ENCODE data around the gene MIS18A.

MIS18A gene

DNA sequence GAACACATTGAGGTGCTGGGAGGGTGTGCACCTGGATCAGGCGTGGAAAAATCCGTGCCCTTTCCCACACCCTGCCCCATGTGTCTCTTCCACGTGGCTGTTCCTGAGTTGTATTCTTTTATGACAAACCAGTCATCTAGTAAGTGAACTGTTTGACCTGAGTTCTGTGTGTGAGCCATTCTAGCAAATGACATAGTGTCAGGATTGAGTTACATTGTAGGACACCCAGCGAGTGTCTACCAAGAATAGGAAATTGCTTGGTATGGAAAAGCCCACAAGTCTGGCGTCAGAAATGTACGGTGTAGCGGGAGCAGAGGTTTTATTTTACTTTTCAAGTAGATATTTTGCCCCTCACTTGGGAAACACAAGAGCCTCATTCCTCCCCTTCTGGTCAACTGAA lies 18.6 kb upstream of the MIS18A start:
- TF ChIP-seq, protein P1, sequence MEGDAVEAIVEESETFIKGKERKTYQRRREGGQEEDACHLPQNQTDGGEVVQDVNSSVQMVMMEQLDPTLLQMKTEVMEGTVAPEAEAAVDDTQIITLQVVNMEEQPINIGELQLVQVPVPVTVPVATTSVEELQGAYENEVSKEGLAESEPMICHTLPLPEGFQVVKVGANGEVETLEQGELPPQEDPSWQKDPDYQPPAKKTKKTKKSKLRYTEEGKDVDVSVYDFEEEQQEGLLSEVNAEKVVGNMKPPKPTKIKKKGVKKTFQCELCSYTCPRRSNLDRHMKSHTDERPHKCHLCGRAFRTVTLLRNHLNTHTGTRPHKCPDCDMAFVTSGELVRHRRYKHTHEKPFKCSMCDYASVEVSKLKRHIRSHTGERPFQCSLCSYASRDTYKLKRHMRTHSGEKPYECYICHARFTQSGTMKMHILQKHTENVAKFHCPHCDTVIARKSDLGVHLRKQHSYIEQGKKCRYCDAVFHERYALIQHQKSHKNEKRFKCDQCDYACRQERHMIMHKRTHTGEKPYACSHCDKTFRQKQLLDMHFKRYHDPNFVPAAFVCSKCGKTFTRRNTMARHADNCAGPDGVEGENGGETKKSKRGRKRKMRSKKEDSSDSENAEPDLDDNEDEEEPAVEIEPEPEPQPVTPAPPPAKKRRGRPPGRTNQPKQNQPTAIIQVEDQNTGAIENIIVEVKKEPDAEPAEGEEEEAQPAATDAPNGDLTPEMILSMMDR (IDR thresholded peaks at IDR 0.05; ENCODE audit: low read depth, low read length) = no peak
- no peak for DNase-seq (ENCODE audit: extremely low read depth, low read depth)

DNA sequence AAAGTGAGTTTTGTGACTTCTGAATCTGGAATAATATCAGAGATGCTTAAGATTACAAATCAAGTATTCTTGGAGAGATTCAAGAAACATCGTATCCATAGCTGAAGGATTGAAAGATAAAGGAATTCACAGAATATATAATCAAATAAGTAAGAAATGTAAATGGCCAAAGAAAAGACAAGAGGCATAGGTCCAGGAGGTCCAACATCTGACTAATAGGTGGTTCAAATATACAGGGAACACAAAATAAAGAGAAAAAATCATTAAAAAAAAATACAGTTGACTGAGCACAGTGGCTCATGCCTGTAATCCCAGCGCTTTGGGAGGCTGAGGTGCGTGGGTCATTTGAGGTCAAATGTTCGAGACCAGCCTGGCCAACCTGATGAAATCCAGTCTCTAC lies 6.6 kb upstream of the MIS18A start:
- TF ChIP-seq, protein P1 (IDR thresholded peaks at IDR 0.05; ENCODE audit: low read depth, low read length) = no peak

DNA sequence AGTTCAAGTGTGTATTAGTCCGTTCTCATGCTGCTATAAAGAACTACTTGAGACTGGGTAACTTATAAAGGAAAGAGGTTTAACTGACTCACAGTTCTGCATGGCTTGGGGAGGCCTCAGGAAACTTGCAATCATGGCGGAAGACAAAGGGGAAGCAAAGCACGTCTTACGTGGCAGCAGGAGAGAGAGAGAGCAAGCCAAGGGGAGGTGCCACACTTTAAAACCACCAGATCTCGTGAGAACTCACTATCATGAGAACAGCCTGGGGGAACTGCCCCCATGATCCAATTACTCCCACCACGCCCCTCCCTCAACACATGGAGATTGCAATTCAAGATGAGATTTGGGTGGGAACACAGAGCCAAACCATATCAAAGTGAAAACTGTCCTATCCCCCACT lies 4.1 kb upstream of the MIS18A start:
- TF ChIP-seq, protein P1 (IDR thresholded peaks at IDR 0.05; ENCODE audit: low read depth, low read length) = no peak
- DNase-seq (ENCODE audit: extremely low read depth, low read depth) = no peak

More for the DNA sequence above, 6.6 kb upstream of the MIS18A start:
- DNase-seq (ENCODE audit: extremely low read depth, low read depth) = no peak

DNA sequence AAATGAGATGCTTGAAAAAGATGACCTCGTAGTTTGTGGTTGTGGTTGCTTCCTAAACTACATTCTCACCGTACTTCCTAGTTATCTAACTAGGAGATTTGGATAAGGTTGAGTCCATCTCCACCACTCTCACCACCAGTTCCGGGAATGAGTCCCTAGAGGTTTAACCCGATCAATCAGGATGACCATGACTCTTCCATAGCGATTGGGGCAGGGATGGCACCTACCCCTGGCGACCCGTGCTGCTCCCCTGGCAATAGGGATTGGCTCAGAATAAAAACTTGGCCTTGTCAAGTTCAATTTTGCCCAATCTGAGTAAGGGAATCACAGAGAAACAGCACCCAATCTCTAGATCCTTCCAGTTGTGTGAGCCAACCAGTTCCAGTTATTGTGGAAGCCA lies 2.7 kb upstream of the MIS18A start:
- no peak for DNase-seq (ENCODE audit: extremely low read depth, low read depth)
- TF ChIP-seq, protein P1 (IDR thresholded peaks at IDR 0.05; ENCODE audit: low read depth, low read length) = no peak

DNA sequence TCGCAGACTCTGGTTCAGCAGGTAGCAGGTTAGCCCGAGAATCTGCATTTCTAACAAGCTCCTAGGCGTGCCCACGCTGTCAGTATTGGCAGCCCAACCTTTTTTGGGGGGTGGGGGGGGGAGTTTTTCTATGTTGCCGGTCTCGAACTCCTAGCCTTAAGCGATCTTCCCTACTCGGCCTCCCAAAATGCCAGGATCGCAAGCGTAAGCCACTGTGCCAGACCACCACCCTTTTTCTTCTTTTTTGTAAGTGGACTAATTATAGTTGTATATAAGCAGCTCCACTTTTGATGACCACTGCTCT lies 480 bp upstream of the MIS18A start:
- no peak for DNase-seq (ENCODE audit: extremely low read depth, low read depth)
- TF ChIP-seq, protein P1 (IDR thresholded peaks at IDR 0.05; ENCODE audit: low read depth, low read length) = no peak

DNA sequence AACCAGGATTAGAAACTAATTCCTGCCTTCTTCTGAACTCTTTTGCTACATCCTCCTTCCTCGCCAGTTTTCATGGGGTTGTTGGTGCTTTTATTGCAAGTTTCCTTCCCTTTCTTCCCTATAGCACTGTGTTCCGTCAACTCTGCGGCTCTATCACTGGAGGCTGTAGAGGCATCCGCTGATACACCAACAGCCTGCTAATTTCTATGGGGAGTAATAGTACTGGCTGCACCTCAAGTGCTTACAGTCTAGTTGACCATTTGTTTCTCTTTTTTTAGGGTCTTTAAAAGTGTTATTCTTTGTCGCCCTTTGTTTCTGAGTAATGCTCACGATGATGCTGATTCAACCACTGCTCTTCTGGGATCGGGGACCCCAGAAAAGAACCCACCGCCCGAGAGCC lies 746 bp downstream of the MIS18A start:
- DNase-seq (ENCODE audit: extremely low read depth, low read depth) = no peak
- TF ChIP-seq, protein P1 (IDR thresholded peaks at IDR 0.05; ENCODE audit: low read depth, low read length) = no peak

DNA sequence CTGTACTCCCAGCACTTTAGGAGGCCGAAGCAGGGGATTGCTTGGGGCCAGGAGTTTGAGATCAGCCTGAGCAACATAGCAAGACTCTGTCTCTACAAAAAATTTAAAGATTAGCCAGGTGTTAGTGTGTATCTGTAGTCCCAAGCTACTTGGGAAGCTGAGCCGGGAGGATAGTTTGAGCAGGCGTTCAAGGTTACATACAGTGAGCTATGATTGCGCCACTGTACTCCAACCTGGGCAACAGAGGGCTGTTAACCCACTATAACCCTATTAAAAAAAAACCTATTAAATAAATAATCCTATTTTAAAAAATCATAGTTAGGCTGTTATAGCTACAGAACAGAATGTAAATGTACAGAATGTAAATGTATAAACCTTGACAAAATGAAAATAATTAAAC lies 2.2 kb downstream of the MIS18A start:
- no peak for DNase-seq (ENCODE audit: extremely low read depth, low read depth)
- TF ChIP-seq, protein P1 (IDR thresholded peaks at IDR 0.05; ENCODE audit: low read depth, low read length) = no peak
